Measurements from ENCODE around the gene ZDHHC24.
"Not testable (repeated sequence)": the region's sequence is repeated elsewhere in the genome, so short reads cannot be mapped to it uniquely, and the experiment has no call there.

The ZDHHC24 gene

DNA sequence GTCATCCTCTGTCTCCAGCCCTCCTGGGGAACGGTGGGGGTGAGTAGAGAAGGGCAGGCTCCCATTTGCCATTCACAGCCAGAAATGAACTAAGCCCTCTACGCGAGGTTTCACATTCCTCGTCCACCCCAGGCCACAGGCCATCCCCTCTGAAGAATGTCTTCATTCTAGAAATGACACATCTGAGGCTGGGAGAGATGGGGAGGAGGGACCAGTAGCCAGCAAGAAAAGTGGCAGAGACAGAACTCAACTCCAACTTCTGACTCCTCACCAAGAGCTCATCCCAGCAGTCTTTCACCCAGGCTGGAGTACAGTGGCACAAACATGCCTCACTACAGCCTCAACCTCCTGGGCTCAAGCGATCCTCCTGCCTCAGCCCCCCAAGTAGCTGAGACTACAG is 19.1 kb upstream of the ZDHHC24 start:
- no peak for DNase-seq

DNA sequence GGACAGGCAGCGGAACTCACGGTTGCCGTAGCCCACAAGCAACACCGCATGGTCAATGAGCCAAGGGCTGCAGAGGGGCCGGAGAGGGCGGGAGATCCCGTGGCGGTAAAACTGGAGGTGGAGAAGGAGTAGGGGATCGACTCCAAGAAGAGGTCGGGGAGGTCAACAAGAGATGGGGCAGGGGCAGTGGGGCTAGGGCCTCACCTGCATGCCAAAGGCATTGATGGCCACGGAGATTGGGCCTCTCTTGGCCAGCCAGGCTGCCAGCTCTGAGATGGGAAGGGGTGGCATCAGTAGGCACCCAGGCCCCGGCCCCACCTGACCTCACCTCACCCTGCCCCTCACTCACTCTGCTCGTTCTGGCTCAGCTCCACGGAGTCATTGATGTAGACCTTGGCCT is 18.7 kb upstream of the ZDHHC24 start:
- no peak for DNase-seq

- no peak for DNase-seq
Measured at GRCh38 chr11:66563832-66564231, 18.0 kb upstream of the ZDHHC24 start.

DNA sequence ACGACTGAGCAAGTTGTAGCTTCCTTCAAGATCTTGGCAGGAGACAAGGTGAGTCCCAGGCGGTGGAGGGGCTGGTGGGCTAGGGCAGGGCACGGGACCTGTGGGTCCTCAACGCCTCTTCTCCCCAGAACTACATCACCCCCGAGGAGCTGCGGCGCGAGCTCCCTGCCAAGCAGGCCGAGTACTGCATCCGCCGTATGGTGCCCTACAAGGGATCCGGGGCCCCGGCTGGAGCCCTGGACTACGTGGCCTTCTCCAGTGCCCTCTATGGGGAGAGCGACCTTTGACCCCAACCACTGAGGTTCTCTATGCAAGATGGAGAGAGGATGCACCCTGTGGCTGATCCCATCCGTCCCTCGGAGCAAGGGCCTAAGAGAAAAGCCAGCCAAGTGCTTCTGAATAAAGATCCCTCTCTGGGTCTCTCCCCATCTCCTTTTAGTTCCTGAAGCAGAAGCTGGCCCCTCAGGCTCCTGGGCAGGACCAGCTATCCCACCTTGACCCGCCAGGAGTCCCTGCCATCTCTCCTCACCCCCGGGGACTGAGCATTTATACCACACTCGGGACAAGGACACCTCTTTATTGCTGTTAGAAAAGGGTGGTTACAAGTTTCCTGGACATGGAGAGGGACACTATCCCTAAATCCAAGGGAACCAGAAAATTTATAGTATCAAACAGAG is 17.2 kb upstream of the ZDHHC24 start:
- no peak for DNase-seq

DNA sequence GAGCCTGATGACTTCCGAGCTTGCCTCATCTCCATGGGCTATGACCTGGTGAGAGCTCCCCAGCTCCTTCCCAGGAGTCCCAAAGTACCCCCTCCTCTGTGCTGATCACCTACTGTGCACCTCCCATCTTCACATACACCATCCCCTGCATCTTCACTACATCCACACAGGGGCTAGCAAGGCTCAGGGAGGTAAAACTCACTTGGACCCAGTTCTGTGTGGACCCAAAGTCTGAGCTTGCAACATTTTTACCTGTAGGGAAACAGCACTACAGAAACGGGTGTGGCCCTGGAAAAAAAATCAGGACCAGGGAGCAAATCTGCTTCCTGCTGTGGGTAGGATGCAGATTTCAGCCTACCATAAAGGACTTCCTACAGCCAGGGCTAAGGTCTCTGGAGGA is 16.4 kb upstream of the ZDHHC24 start:
- no peak for DNase-seq

- DNase-seq: no peak
Measured at GRCh38 chr11:66561975-66562248, 16.1 kb upstream of the ZDHHC24 start.

GRCh38 chr11:66561178-66561974 is 15.5 kb upstream of the ZDHHC24 start:
- DNase-seq: no peak

DNA sequence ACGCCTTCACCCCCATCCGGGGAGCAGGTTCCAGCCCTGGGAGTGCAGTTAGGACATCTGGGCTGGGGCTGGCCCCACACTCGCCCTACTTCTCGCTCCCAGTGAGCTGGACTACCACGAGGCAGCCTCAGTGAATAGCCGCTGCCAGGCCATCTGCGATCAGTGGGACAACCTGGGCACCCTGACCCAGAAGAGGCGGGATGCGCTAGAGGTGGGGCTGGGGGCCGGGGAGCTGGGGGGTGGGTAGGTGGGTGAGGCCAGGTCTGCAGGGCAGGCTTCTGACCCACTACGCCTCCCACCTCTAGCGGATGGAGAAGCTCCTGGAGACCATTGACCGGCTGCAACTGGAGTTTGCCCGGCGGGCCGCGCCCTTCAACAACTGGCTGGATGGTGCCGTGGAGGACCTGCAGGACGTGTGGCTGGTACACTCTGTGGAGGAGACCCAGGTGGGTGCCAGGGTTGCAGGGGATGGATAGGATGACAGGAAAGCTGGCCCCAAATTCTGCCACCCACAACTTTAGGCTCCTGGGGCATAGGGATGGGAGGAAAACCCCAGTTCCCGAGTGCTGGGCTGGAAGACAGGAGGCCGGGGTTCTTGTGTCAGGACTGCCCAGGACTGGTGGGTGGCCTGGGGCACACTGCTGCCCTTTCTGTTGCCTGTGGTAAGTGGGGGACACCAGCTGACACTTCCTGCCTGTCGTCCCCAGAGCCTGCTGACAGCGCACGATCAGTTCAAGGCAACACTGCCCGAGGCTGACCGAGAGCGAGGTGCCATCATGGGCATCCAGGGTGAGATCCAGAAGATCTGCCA is 14.2 kb upstream of the ZDHHC24 start:
- no peak for DNase-seq

- no peak for DNase-seq
Measured at GRCh38 chr11:66559142-66559865, 13.5 kb upstream of the ZDHHC24 start.

GRCh38 chr11:66557733-66558326 is 12.0 kb upstream of the ZDHHC24 start:
- no peak for DNase-seq

DNA sequence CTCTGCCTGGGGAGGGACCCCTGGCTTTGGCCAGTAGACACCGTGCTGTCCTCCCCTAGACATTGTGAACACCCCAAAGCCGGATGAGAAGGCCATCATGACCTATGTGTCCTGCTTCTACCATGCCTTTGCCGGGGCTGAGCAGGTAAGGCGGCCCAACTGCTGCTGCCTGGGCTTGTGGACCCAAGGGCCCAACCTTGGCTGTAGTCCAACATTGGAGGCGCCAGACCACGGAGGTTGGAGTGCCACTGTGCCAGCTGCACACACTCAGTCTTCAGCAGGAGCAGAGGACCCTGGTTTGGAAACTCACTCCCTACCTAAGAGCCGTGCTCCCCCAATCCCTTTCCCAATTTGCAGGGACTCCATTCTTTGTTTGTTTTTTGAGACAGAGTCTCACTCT is 10.2 kb upstream of the ZDHHC24 start:
- DNase-seq: no peak

DNA sequence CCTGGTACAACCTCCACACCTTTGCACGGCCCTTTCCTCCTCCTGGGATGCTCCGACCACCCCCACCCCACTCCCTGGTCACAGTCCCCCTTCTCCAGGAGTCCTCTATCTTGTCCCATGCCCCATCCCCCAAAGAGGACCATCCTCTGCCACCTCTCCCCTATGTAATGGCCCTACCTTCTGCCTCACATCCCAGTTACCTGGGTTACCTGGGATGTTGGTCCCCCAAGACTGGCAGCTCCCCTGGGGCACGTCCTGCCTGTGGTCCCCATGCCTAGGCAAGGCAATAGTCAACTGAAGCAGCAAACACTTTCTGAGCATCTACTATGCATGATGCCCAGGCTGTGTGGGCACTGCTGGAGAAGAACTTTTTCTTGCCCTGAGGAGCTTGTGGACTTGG is 9.6 kb upstream of the ZDHHC24 start:
- no peak for DNase-seq

GRCh38 chr11:66554602-66555001 is 8.8 kb upstream of the ZDHHC24 start:
- no peak for DNase-seq

GRCh38 chr11:66550887-66551286 is 5.0 kb upstream of the ZDHHC24 start:
- DNase-seq: no peak

DNA sequence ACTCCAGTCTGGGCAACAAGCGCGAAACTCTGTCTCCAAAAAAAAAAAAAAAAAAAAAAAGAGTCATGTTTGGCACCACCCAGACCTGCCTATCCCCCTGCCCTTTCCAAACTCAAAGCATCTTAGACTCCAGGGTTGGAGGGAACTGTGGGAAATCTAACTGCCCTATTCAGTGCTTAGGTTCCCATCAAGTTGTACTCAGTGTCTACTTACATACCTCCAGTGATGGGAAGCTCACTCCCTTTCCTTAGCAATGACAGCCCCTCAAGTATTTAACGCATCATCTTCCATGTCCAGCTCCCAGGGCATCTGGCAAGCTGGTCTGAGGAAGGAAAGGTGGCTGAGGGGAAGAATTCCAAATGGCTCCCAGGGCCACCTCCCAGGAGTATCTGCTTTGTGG is 3.8 kb upstream of the ZDHHC24 start:
- DNase-seq: no peak

GRCh38 chr11:66548774-66549630 is 3.2 kb upstream of the ZDHHC24 start:
- no peak for DNase-seq

DNA sequence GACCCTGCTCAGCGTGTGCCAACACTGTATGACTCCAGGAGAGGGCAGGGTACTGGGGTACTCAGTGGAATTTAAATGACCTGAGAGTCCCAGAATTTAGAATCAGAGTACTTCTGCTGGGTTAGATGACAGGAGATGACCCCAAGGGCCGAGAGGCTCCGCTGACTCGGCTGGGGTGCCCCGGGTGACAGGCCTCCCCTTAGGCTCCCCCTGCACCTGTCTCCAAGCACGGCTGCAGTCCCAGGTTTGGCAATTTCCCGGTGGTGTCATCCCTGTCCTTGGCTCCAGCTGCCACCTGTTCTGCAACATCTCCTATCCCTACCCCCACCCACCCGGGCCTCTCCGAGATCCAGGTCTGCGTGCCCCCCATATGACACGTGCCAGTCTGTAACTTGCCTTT is 2.2 kb upstream of the ZDHHC24 start:
- DNase-seq: no peak

- DNase-seq: no peak
Measured at GRCh38 chr11:66547662-66548009, 1.8 kb upstream of the ZDHHC24 start.

- no peak for DNase-seq
Measured at GRCh38 chr11:66546966-66547661, 1.3 kb upstream of the ZDHHC24 start.

DNA sequence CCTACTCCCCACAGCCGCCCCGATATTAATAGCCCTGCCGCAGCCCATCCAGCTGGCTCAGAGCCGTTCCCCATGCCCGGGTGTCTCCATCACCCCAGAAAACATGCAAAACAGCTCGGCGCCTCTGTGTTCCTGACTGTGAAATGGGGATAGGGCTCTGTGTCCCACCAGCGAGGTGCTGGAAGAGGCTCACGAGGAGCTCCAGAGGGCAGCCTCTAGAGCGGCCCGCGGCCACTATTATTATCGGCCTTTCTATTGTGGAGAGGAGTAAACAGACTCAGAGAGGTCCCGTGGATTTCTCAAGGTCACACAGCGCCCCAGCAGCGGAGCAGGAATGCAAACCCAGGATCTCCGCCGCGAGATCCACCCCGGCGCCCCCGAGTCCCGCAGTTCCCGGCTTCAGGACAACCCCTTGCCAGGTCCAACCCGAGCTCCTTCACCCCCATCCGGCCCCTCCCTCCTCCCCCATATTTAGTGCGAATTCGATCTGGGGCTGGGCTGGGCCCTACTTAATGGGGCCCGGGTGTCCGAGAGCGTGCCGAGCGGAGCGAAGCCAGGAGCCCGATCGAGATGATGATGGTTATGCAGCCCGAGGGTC is 619 bp upstream of the ZDHHC24 start, which contains the start of gene ACTN3:
Gene ACTN3, plus strand, starts transcription at position 536 of the 598 bp plus-strand sequence. Its CDS starts 35 bp downstream, at position 571.
- no peak for DNase-seq

- not testable (repeated sequence) for DNase-seq
Measured at GRCh38 chr11:66544952-66545351, 896 bp downstream of the ZDHHC24 start.
